ENCODE measurements around the gene JMJD1C. TPM values are rescaled to one million over a fixed set of nuclear protein-coding genes. Genes with fewer than 3 reads are reported as not detected.
A peak's percentile ranks its signal among the peaks of the same experiment; 100 is the strongest.

JMJD1C gene
- total RNA-seq, 1 donor from 2014 or later, result 62.6 TPM

GRCh38 chr10:63410633-63411032 is 55.1 kb downstream of the JMJD1C start:
- H3K36me3 Mint-ChIP-seq, result peaks cover 4% of the 10 kb centered on the region
- H3K9me3 Mint-ChIP-seq, result no peaks in the 10 kb centered on the region
- peak overlapping the region; percentile 7 for H3K27ac Mint-ChIP-seq
- H3K4me3 Mint-ChIP-seq, result no peak overlapping the region
- peaks cover 25% of the 10 kb centered on the region for H3K4me1 Mint-ChIP-seq (ENCODE audit: unreplicated experiment)
- no peaks in the 10 kb centered on the region for H3K27me3 Mint-ChIP-seq
- TF ChIP-seq, protein P1, sequence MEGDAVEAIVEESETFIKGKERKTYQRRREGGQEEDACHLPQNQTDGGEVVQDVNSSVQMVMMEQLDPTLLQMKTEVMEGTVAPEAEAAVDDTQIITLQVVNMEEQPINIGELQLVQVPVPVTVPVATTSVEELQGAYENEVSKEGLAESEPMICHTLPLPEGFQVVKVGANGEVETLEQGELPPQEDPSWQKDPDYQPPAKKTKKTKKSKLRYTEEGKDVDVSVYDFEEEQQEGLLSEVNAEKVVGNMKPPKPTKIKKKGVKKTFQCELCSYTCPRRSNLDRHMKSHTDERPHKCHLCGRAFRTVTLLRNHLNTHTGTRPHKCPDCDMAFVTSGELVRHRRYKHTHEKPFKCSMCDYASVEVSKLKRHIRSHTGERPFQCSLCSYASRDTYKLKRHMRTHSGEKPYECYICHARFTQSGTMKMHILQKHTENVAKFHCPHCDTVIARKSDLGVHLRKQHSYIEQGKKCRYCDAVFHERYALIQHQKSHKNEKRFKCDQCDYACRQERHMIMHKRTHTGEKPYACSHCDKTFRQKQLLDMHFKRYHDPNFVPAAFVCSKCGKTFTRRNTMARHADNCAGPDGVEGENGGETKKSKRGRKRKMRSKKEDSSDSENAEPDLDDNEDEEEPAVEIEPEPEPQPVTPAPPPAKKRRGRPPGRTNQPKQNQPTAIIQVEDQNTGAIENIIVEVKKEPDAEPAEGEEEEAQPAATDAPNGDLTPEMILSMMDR (conservative IDR thresholded peaks at IDR 0.05), result no peak
- no peak for DNase-seq (ENCODE audit: extremely low spot score, unreplicated experiment)

GRCh38 chr10:63409465-63410027 is 56.2 kb downstream of the JMJD1C start:
- Mint-ChIP-seq H3K4me1 (ENCODE audit: unreplicated experiment) (peaks cover 24% of the 10 kb centered on the region), H3K9me3 (no peaks in the 10 kb centered on the region), H3K27me3 (no peaks in the 10 kb centered on the region), H3K27ac (peak overlapping the region; percentile 37), H3K4me3 (no peak overlapping the region), H3K36me3 (peaks cover 4% of the 10 kb centered on the region)
- TF ChIP-seq, protein P1 (conservative IDR thresholded peaks at IDR 0.05), result no peak
- no peak for DNase-seq (ENCODE audit: extremely low spot score, unreplicated experiment)

GRCh38 chr10:63407136-63407662 is 58.6 kb downstream of the JMJD1C start:
- Mint-ChIP-seq H3K36me3 (peaks cover 4% of the 10 kb centered on the region), H3K4me3 (no peak overlapping the region), H3K9me3 (no peaks in the 10 kb centered on the region), H3K27ac (no peak overlapping the region), H3K27me3 (no peaks in the 10 kb centered on the region), H3K4me1 (ENCODE audit: unreplicated experiment) (peaks cover 24% of the 10 kb centered on the region)
- no peak for DNase-seq (ENCODE audit: extremely low spot score, unreplicated experiment)
- TF ChIP-seq, protein P1 (conservative IDR thresholded peaks at IDR 0.05), result no peak

DNA sequence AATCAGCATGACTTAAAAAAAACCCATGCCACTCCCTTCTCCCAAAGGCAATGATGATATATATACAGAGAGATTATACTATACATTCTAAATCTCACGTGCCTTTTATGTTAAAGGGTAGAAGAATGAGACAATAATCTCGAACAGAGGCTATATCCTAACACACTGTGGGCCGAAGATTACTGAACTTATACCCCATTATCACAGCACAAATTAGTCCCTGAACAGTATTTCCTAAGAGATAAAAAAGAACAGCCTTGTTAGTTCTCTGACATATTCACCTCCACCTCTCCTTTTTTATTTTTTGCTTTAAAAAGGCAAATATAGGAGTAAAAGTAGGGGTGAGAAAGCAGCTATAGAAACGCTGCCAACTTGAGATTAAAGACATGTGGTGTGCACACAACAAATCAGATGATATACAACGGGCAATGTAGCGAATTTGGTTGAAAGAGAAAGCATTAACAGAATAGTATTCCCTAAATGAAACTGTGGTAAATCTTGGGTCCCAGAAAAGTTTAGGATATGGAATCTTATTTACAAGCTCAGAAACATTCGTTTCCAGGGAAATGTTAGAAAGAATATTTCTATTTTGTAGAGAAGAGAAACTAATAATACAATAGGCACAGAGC is 69.5 kb downstream of the JMJD1C start:
- H3K27me3 Mint-ChIP-seq, result no peaks in the 10 kb centered on the region
- H3K4me1 Mint-ChIP-seq (ENCODE audit: unreplicated experiment), result peaks cover 5% of the 10 kb centered on the region
- TF ChIP-seq, protein P1 (conservative IDR thresholded peaks at IDR 0.05), result no peak
- H3K9me3 Mint-ChIP-seq, result no peaks in the 10 kb centered on the region
- no peak overlapping the region for H3K4me3 Mint-ChIP-seq
- DNase-seq (ENCODE audit: extremely low spot score, unreplicated experiment), result no peak
- H3K27ac Mint-ChIP-seq, result no peak overlapping the region
- H3K36me3 Mint-ChIP-seq, result peaks cover 22% of the 10 kb centered on the region

- H3K36me3 Mint-ChIP-seq, result peaks cover 36% of the 10 kb centered on the region
- H3K27ac Mint-ChIP-seq, result no peak overlapping the region
- H3K9me3 Mint-ChIP-seq, result peaks cover 23% of the 10 kb centered on the region
- no peak for DNase-seq (ENCODE audit: extremely low spot score, unreplicated experiment)
- H3K4me1 Mint-ChIP-seq (ENCODE audit: unreplicated experiment), result peaks cover 5% of the 10 kb centered on the region
- TF ChIP-seq, protein P1 (conservative IDR thresholded peaks at IDR 0.05), result no peak
- H3K4me3 Mint-ChIP-seq, result no peak overlapping the region
- H3K27me3 Mint-ChIP-seq, result no peaks in the 10 kb centered on the region
These were observed 72.7 kb downstream of the JMJD1C start for GRCh38 chr10:63393050-63393449.
